ENCODE data around the gene AP2B1.
"Not testable (repeated sequence)": the region's sequence is repeated elsewhere in the genome, so short reads cannot be mapped to it uniquely, and the experiment has no call there.

The AP2B1 gene

DNA sequence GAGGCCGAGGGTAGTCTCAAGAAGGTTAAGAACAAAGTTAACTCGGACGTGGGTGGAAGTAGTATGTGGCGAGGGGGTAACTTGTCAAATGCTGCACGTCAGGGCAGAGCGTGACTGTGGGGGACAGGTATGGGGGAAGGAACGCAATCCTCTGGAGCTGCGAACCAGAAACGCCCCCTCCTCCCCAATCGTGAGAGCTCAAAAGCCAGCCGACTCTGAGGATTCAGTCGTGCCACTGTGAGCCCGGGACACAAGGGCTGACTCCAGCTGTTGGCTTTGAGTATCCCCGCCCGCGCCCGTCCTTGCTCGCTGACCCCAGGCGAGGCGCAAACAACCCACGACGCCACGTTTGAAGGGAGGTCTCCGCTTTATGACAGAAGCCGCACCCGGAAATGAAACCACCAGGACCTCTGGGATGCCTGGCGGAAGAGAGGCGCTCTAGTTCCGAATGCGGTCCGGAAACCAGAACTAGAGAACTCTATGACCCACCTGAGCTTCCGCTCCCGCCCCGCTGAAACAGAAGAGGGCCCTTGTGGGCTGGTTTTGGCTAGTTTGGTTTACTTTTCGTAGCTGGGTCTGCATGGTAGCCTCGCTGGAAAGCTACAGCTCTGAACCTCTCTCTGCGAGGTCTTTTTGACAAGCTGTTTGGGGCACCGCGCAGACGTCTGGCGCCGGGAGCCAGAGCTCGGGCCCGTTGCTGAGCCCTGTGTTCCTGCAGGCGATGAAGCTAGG is 8.8 kb upstream of the AP2B1 start, which contains the start of gene PEX12:
Gene PEX12 (minus strand): TSS at position 375 of the 732 bp plus-strand sequence. CDS start 550 bp downstream, outside the sequence.
- DNase-seq = peak; percentile 86 to 88

DNA sequence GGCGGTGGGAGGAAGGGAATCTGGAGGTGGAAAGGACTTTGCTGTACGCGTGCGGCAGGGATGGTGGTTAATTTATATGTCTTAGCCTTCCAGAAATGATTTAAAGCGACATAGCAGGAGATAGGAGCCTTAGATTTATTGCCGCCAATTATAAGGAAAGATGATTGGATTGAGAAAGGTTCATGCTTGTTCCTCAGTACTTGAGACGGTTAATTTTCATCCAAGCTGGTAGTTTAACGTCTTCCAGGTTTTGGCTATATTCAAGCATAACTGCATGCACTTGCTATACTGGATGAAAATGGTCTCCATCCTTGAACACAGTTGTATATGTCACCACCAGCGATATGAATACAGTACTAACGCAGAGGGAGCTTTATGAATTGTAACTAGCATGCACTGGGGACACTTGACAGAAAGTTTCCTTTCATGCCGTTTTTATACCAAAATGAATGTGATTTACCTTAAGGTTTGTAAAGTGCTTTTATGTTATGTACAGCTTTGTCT is 8.1 kb upstream of the AP2B1 start:
- DNase-seq = no peak

GRCh38 chr17:35584061-35584460 is 3.1 kb upstream of the AP2B1 start:
- DNase-seq = no peak

DNA sequence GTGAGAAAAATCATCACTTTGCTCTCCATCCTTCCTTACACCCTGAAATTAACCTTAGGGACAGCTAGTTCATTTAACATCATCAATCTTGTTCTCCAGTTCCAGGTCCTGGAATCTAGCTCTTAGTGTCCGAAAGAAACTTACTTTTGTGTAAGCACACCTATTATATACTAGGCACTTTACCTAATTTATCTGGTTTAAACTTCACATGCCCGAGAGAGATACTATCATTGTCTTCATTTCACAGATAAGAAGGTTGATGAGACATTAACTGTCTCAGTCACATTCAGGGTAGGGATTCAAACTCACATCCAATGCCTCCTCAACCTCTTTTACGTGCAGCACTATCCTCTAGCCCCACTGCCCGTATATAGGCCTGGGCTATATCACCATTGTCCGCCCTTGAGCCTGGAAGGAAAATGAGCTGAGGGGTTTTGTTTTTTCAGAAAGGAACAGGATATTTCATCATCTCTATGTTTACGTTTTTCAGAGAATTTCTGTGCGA is 501 bp upstream of the AP2B1 start:
- no peak for DNase-seq

DNA sequence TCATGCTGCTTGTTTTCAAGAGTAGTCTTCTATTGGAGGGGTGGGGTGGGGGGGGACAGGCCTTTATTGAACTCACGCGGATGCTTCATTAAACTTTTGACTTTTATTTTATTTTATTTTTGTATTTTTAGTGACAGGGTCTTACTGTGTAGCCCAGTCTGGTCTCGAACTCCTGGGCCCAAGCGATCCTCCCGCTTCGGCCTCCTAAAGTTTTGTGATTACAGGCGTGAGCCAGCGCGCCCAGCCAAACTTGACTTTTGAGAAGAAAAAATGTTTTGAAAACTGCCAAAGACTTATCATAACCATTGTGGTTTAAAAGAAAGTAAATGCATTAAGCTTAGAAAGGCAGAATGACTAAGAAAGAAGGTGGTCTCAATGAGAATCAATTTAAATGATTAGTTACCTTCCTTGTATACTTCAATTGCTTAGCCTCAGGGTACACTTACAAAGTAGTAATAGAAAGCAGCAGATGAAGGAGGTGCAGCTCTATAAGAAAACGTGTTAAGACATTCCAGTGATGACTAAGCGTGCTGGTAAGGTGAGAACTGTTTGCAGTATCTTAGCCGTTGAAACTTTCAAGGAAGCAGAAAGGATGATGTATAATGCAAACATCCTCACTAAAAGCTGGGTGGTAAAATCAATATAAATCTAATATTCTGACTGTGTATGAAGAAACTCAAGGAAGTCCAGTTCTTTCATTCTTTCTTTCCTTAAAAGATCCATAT is 1.2 kb downstream of the AP2B1 start:
- DNase-seq = no peak

- no peak for DNase-seq
Observed at GRCh38 chr17:35596072-35596471, 8.9 kb downstream of the AP2B1 start.

- no peak for DNase-seq
Observed at GRCh38 chr17:35596530-35597233, 9.6 kb downstream of the AP2B1 start.

- no peak for DNase-seq
Observed at GRCh38 chr17:35597604-35598003, 10.5 kb downstream of the AP2B1 start.

- no peak for DNase-seq
Observed at GRCh38 chr17:35603674-35604073, 16.6 kb downstream of the AP2B1 start.

DNA sequence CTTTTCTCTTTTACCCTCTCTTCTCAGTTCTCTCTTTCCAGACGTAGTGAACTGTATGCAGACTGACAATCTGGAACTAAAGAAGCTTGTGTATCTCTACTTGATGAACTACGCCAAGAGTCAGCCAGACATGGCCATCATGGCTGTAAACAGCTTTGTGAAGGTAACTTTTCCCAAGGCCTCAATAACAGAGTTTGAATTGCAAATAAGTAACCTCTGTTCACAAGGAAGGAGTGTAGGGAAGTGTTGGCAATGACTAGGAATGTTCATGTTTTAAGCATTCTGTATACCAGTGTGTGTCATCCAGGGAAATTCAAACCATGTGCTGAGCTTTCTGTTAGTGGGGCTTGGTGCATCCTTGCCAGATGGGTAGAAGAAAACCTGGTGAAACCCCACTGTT is 18.6 kb downstream of the AP2B1 start:
- DNase-seq = no peak

- no peak for DNase-seq
Observed at GRCh38 chr17:35607239-35607847, 20.2 kb downstream of the AP2B1 start.

DNA sequence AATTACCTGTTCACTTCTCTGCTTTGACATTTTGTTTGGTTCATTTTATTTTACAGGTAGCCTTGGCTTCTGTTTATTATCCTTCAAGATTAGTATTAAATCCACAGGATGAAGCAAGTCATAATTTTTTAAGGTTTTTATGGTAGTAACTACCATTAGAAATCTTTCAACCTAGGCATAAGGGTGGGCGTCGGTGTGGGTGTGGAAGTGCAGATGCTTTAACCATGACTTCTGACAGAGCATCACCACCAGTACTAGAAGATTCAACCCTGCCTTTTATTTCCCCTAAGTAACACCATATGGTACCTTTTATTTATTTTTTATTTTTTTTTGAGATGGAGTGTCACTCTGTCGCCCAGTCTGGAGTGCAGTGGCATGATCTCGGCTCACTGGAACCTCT is 22.7 kb downstream of the AP2B1 start:
- DNase-seq = no peak

DNA sequence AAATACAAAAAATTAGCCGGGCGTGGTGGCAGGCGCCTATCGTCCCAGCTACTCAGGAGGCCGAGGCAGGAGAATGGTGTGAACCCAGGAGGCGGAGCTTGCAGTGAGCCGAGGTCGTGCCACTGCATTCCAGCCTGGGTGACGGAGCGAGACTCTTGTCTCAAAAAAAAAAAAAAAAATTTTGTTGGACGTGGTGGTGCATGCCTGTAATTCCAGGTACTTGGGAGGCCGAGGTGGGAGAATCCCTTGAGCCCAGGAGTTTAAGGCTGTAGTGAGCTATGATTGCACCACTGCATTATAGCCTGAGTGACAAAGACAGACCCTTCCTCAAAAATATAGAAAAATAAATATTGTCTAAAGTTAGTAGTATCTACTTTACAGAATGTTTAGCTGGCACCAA is 23.6 kb downstream of the AP2B1 start:
- not testable (repeated sequence) for DNase-seq

- DNase-seq = peak; percentile 33 to 34
Observed at GRCh38 chr17:35612924-35613521, 25.9 kb downstream of the AP2B1 start.

GRCh38 chr17:35614810-35615209 is 27.7 kb downstream of the AP2B1 start:
- no peak for DNase-seq

- no peak for DNase-seq
Observed at GRCh38 chr17:35616536-35616935, 29.4 kb downstream of the AP2B1 start.

GRCh38 chr17:35617505-35617904 is 30.4 kb downstream of the AP2B1 start:
- no peak for DNase-seq

DNA sequence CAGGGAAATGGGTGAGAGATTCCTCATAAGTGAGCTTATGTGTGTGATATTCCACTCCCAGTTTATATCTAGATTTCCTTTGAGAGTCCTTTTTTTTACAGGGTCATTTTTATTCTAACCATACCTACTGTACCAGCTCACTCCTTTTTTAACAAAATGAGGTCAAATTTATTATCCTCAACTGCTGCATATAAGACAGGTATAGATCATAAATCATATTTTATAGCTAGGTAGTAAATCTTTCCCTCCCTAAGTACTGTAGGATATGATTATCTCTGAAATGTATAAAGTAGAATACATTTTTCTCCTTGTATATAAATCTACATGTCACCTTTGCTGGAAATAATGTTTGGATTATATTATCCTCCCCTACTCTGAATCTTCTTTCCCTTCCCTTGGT is 31.5 kb downstream of the AP2B1 start:
- no peak for DNase-seq

DNA sequence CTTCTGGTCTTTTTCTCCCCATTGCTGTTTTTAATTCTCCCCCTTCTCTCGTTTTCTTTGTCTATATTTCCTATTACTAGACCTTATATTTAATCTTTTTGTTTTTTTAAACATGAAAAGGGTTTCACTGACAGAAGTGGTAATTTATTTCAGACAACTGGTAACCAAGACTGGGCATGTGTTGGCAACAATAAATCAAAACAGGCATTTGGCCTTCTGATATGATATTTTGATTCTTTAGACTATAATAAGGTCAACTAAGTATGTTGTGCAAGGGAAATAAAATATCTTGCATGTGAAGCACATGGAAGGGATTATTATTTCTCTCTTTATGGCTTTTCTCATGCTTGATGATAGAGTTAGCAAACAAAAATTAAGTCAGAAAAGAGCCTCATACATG is 34.6 kb downstream of the AP2B1 start:
- no peak for DNase-seq

GRCh38 chr17:35627417-35627816 is 40.3 kb downstream of the AP2B1 start:
- DNase-seq = no peak

GRCh38 chr17:35630530-35631148 is 43.5 kb downstream of the AP2B1 start:
- DNase-seq = no peak

DNA sequence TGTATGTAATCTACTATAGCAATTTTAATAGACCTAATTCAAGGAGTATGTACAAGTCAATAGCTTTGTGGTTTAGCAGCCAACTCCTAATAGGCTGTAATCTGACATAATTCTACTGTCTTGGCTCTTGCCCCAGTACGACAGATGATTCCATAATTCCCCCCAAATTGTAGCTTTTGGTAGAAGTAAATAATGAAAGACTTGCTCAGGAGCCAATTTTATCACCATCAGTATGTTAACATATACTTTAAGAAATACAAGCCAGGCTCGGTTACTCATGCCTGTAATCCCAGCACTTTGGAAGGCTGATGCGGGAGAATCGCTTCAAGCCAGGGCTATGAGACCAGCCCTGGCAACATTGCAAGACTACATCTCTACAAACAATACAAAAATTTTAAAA is 53.9 kb downstream of the AP2B1 start:
- no peak for DNase-seq

Measured in activated T-cell treated with anti-CD3 and anti-CD28 coated beads, Interleukin-2, amount 50 U/mL, for 48 hours (primary cell).